Midbrain (tissue), 1 donor: ENCODE data around the gene ROBO2.

Experiments
- DNase-seq: peaks from one replicate; lab custom pipeline; 2025; lab: John Stamatoyannopoulos, UW

Gene ROBO2

DNA sequence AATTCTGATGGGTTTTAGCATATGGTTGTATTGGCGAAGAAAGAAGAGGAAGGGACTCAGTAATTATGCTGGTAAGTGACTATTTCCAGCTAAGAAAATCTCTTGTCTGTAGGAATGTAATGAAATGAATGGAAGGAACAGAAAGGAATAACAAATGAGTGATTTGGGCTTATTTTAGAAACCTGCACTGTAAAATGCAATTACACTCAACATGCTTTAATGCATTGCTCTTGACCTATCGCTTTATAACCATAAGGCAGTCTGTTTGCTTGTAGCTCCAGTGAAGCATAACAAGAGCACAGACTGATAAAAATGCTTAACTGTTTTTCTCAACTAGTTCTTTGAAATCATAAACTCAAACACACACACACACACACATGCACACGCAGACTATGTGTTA lies 549.0 kb downstream of the ROBO2 start:
- no peak for DNase-seq

DNA sequence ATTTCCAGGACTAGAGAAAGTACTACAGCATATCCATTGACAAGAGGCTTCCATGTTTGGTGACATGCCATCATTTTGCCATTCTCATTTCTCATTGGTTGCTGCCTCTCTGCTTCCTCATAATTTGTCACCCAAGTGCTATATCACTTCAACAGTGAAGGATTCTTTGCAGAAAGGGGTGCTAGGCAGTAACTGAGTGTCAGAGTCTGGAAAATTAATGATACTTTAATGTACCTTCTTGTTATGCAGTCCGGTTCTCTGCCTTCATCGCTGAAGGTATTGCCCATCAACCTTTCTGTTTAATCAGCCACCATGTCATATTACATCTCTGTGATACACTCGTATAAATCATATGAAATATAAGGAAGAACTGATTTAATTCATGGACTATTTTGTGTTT lies 550.3 kb downstream of the ROBO2 start:
- no peak for DNase-seq

DNA sequence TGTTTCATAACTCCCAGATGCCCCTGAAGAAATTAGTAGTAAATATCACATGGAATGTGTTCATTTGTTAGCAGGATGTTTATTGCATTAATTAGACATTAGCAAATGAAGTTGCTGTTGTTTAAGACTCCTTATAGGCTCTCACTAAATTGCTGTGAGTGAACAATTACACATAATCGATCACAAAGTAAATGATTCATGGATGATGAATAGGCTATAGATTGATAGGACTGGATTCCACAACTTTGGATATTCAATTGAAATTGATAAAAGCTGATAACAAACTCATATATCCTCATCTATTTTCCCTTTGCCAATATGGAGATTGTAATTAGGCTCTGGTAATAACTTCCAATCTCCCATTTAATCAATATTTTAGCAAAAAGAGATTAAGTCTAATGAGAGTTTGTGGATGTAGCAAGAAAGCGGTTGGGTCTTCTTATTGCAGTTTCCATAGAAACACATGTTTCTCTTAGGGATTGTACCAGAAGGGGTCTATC lies 555.5 kb downstream of the ROBO2 start:
- no peak for DNase-seq

DNA sequence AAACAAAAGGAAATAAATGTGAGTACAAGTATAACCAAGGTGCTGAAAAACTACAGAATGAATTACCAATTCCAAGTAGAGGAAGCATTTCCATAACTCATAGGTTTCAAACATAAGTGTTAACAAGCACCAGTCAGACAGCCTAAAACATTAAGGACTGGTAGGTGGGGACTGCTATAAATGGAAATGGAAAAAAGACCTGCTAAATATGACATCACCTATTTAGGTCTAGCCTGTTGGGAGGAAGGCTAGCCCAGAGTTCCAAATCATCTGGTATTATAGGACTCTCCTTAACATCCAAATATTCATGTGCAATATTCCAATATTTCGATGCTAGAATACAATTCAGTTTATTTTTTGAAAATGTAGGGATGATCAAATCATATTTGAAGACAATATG lies 560.0 kb downstream of the ROBO2 start:
- no peak for DNase-seq

DNA sequence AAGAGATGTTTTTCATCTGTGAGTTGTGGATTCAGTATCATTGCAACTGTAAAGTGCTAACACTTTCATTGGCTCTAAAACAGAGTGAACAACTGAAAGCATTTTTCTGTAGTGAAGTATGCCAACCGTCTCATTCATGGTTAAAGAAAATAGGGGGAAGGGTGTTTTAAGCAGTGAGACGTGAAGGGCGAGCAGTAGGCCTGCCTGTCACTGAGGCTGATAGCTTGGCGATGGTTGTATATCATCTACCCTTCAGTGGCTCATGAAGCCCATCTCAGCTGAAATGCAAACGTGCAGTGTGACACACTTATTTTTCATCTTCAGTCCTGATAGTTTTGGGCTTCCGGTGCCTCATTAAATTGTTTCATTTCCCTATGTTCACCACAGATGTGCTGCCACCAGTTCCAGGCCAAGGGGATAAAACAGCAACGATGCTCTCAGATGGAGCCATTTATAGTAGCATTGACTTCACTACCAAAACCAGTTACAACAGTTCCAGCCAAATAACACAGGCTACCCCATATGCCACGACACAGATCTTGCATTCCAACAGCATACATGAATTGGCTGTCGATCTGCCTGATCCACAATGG lies 562.0 kb downstream of the ROBO2 start:
- no peak for DNase-seq

DNA sequence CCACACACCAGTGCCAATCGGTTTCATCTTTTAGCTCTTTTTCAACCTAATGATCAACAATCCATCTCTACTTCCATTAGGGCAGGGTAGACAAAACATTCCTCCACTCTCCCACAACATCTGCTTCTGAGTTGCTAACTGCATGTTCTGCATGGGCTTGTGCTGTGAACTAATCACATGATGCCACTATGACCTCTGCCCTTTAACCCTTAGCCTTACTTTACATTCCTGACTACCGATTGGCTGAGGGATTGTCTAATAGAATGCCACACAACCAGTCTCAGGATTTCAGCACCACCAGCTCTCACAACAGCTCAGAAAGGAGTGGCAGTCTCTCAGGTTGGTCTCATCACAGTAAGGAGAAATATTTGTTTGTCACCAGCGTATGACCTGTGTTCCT lies 562.8 kb downstream of the ROBO2 start:
- DNase-seq: no peak

DNA sequence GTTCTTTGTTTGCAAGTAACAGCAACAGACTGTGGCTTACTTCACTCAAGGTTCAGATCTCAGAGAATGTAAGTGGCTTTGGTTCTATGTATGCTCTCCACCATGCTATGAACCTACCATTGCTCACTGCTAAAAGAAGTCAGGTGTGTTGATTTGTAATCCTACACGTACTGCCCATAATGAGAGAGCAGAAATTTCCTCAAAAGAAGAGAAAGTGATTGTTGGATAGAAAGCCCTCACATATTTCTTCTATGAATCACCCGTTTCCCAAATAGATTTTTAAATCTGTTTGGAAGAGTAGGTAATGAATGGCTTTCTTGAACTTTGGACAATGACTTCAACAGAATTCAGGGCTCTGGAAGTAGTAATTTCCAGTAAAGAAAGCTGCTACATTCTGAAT lies 565.4 kb downstream of the ROBO2 start:
- DNase-seq: no peak

GRCh38 chr3:77605865-77606264 lies 566.0 kb downstream of the ROBO2 start:
- DNase-seq: no peak

DNA sequence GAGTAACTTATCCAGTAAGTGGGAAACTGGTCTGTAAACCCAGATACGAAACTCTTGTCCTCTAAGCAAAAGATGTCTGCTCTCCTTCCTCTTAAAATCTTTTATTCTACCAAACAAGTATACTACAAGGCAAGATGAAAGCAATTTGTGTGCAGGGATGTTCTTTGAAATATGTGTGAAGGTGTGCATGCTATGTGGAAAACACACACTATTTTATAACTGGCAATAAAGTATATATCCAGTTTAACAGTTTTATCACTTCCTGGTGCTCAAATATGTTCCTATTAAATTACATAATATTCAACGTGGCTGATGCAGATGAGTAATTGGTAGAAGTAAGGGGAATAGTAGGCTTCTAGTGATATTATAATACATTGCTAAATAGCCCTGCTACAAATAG lies 566.5 kb downstream of the ROBO2 start:
- no peak for DNase-seq

GRCh38 chr3:77618686-77619085 lies 578.8 kb downstream of the ROBO2 start:
- no peak for DNase-seq

- no peak for DNase-seq
These were observed 580.1 kb downstream of the ROBO2 start for GRCh38 chr3:77620009-77620408.

- no peak for DNase-seq
These were observed 583.6 kb downstream of the ROBO2 start for GRCh38 chr3:77623500-77623899.

GRCh38 chr3:77626157-77626556 lies 586.3 kb downstream of the ROBO2 start:
- DNase-seq: no peak

DNA sequence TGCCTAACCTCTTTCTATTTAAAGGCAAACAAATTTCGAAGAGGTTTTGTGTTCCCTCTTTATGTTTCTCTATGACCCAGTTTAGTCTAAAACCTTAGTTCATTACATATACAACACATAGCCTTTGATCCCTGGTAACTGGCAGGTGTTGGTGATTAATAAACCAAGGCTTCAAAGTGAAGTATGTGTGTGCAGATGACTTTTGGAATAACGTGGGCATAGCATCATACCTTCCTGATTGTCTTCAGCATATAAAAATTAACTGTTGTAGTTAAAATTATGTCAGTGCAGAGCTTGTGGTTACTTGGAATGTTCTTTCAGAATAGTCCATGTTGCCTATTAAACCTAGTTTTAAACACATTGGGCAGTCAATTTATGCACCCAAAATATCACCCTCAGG lies 608.3 kb downstream of the ROBO2 start:
- DNase-seq: no peak

GRCh38 chr3:77648664-77649063 lies 608.8 kb downstream of the ROBO2 start:
- no peak for DNase-seq

DNA sequence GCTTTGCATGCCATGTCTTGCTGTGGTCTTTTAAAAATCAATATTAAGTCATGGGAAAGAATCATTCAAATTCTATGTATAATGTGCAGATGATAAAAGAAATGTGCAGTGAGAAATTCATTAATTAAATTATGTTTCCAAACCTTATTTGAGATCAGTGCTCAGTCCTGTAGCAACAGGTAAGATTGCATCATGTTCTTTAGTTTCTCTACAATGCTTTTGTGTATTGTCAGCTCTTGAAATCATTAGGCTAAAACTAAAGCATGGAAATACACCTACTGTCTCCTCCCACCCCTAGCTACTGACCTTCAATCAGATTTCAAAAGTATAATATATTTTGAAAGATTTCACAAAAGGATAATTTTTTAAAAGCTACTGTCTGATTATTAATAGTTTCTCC lies 612.7 kb downstream of the ROBO2 start:
- DNase-seq: no peak

DNA sequence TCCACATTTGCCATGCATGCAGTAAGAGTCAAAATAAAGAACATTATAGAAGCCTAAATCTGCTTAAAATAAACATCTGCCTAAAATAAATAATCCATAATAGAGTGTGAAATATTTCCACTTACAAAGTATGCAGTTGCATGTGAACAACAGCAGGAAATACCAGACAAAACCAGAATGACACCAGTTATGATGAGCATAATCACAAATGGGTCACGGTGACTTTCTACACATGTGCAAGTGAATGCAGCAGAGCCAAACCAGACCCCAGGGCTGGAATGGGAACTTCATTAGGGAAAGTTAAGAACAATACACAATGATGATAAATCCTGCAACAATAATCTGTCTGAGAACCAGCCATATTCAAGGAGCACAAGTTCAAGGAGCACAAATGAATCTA lies 615.5 kb downstream of the ROBO2 start:
- DNase-seq: no peak

GRCh38 chr3:77660718-77661117 lies 620.8 kb downstream of the ROBO2 start:
- DNase-seq: no peak

GRCh38 chr3:77667901-77668300 lies 628.0 kb downstream of the ROBO2 start:
- DNase-seq: no peak

DNA sequence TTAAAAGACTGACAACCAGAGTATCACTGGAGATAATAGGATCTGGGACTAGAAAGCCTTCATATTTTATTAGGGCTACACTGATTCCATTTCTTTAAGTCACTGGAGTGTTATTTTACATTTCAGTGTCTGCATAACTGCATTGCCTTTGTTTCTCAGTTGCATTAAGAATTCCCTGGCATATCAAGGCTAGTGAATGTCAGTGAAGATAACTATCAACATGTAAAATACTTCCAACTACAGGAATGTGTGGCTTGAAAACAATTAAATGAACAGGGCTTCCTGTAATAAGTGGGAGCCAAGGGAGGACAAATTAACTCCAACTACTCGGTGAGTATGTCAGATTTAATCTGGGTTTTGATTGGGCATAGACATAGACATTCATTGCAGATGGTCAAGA lies 628.5 kb downstream of the ROBO2 start:
- DNase-seq: no peak

- DNase-seq: no peak
These were observed 632.1 kb downstream of the ROBO2 start for GRCh38 chr3:77672016-77672415.

DNA sequence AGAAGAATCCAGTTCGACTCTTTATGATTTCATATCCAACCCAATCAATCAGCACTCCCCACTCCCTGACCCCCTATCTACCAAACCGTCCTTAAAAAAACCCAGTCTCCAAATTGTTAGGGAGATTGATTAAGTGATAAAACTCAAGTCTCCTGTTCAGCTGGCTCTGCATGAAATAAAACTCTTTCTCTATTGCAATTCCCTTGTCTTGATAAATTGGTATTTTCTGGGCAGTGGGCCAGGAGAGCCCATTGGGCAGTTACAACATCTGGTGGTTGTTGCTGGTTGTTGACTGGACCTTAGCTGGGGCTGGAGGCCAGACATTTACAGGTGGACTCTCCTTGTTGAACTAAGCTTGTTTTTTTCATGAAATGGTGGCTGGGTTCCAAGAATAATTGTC lies 642.3 kb downstream of the ROBO2 start:
- DNase-seq: no peak

- no peak for DNase-seq
These were observed 644.2 kb downstream of the ROBO2 start for GRCh38 chr3:77684115-77684514.

- DNase-seq: no peak
These were observed 645.8 kb downstream of the ROBO2 start for GRCh38 chr3:77685713-77686112.

- DNase-seq: no peak
These were observed 646.7 kb downstream of the ROBO2 start for GRCh38 chr3:77686560-77686959.
